HepG2 (cell line): ENCODE results near the gene METRN. TPM values are rescaled to one million over a fixed set of nuclear protein-coding genes. Genes with fewer than 3 reads are reported as not detected.

ENCODE experiments used
- ATAC-seq: fragments of 200-7000 bp; cut with Tn5 transposase; 3 replicates; pipeline ENCODE4 v1.9.1; 2020; ENCODE audit warnings: mild to moderate bottlenecking, moderate library complexity
- BruUV-seq: library from RNA; stranded (reverse); fragments of 400-500 nt; replicated peaks from 2 replicates; lab custom pipeline; 2021; lab: Mats Ljungman, UMichigan
- CTCF ChIA-PET: fragments of 300-600 bp; formaldehyde crosslinking; extraction: SDS; loops from one replicate; lab custom pipeline; 2021; ENCODE audit warnings: low total read pairs, inconsistent platforms, low intra/inter-chr PET ratio; lab: Yijun Ruan, JAX
- POLR2A ChIA-PET: fragments of 350-600 bp; sonication (Branson Sonifier 250); formaldehyde crosslinking; loops from one replicate; lab custom pipeline; 2020; ENCODE audit warnings: antibody characterized with exemption, inconsistent platforms; lab: Yijun Ruan, JAX
- DNase-seq: peaks from one replicate; pipeline ENCODE4 v3.0.0-alpha.2; 2015; ENCODE audit warnings: low spot score
- FAIRE-seq: peaks from 3 replicates; lab custom pipeline; 2011; peaks lifted over from hg19 to GRCh38; lab: Jason Lieb, UNC
- H2AFZ ChIP-seq: one replicate; pipeline ENCODE4 v1.6.1; 2011; ENCODE audit warnings: low read length, inconsistent platforms
- H3K27ac ChIP-seq: fragments of 300-600 bp; 3 replicates; pipeline ENCODE4 v1.8.0; 2011; ENCODE audit warnings: mixed run types, mild to moderate bottlenecking, mixed read lengths, low read length, inconsistent platforms; ENCODE audit not compliant: insufficient read depth; ENCODE audit errors: extremely low read length
- H3K27me3 ChIP-seq, 2 experiments: fragments of 200-600 bp in 1 of 2; 2 replicates in 1 of 2; 3 replicates in 1 of 2; pipeline versions ENCODE4 v1.6.0 to v1.8.0; 2011; ENCODE audit warnings: low read length in 2 of 2, mild to moderate bottlenecking in 2 of 2, moderate library complexity in 2 of 2, inconsistent platforms in 1 of 2; ENCODE audit not compliant: insufficient read depth in 2 of 2, control insufficient read depth in 1 of 2
- H3K36me3 ChIP-seq, 2 experiments: fragments of 200-600 bp in 1 of 2; replicated peaks in 1 of 2; 2 replicates in 1 of 2; 3 replicates in 1 of 2; pipeline versions ENCODE4 v1.5.1 to v1.8.0; 2011; ENCODE audit warnings: low read length in 2 of 2, inconsistent platforms in 1 of 2; ENCODE audit not compliant: insufficient read depth in 2 of 2, control insufficient read depth in 1 of 2
- H3K4me1 ChIP-seq: 2 replicates; pipeline ENCODE4 v1.5.1; 2012; ENCODE audit warnings: low read length, inconsistent platforms; ENCODE audit not compliant: insufficient read depth
- H3K4me2 ChIP-seq: 2 replicates; pipeline ENCODE4 v1.6.0; 2011; ENCODE audit warnings: low read depth, low read length, inconsistent platforms
- H3K4me3 ChIP-seq, 3 experiments: fragments of 200-600 bp in 1 of 3; sonication (generic), shearing (Covaris generic) in 1 of 3; replicated peaks in 1 of 3; 2 replicates each; pipeline ENCODE4 v1.5.1; 2011 to 2016; ENCODE audit warnings: low read length in 3 of 3, inconsistent platforms in 2 of 3, low read depth in 2 of 3, mild to moderate bottlenecking in 2 of 3, control low read depth in 1 of 3, mixed read lengths in 1 of 3; ENCODE audit not compliant: insufficient read depth in 1 of 3
- H3K79me2 ChIP-seq: one replicate; pipeline ENCODE4 v1.6.1; 2011; ENCODE audit warnings: low read length, inconsistent platforms; ENCODE audit not compliant: insufficient read depth
- H3K9ac ChIP-seq: 2 replicates; pipeline ENCODE4 v1.6.0; 2011; ENCODE audit warnings: mild to moderate bottlenecking, low read depth, low read length, inconsistent platforms; ENCODE audit not compliant: insufficient read depth
- H3K9me3 ChIP-seq: 2 replicates; pipeline ENCODE4 v1.5.1; 2012; ENCODE audit warnings: mild to moderate bottlenecking, low read length
- H4K20me1 ChIP-seq: 2 replicates; pipeline ENCODE4 v1.6.0; 2011; ENCODE audit warnings: inconsistent platforms, mild to moderate bottlenecking, low read length, moderate library complexity; ENCODE audit not compliant: insufficient read depth
- BORCS8-MEF2B ChIP-seq: sonication (generic); formaldehyde crosslinking; IDR thresholded peaks from 2 replicates; pipeline ENCODE4 v1.8.0; 2022; ENCODE audit warnings: mild to moderate bottlenecking, missing genetic modification reagents
- CAMTA2 ChIP-seq: sonication (generic); formaldehyde crosslinking; IDR thresholded peaks from 2 replicates; pipeline ENCODE4 v1.4.0; 2020; ENCODE audit warnings: mild to moderate bottlenecking, missing genetic modification reagents, borderline replicate concordance
- FOSL1 ChIP-seq: sonication (generic); formaldehyde crosslinking; IDR thresholded peaks from 2 replicates; pipeline ENCODE4 v1.9.0; 2021; ENCODE audit warnings: missing genetic modification reagents, borderline replicate concordance
- HES4 ChIP-seq: sonication (generic); formaldehyde crosslinking; IDR thresholded peaks from 2 replicates; pipeline ENCODE4 v1.9.0; 2021; ENCODE audit warnings: mild to moderate bottlenecking, missing genetic modification reagents, borderline replicate concordance
- HMG20A ChIP-seq: IDR thresholded peaks from 2 replicates; pipeline ENCODE4 v1.6.1; 2016; ENCODE audit warnings: borderline replicate concordance
- HNRNPL ChIP-seq: fragments of 200-400 bp; formaldehyde crosslinking; IDR thresholded peaks from 2 replicates; pipeline ENCODE4 v1.6.1; 2017; ENCODE audit warnings: mild to moderate bottlenecking, low read depth, low read length
- REPIN1 ChIP-seq: sonication (generic); formaldehyde crosslinking; IDR thresholded peaks from 2 replicates; pipeline ENCODE4 v1.8.0; 2022; ENCODE audit warnings: missing genetic modification reagents, low read depth, mild to moderate bottlenecking, borderline replicate concordance
- ZFX ChIP-seq: sonication (generic); formaldehyde crosslinking; IDR thresholded peaks from 2 replicates; pipeline ENCODE4 v1.4.0; 2020; ENCODE audit warnings: mild to moderate bottlenecking, low read depth, missing genetic modification reagents, moderate library complexity
- ZNF160 ChIP-seq: sonication (generic); formaldehyde crosslinking; IDR thresholded peaks from 2 replicates; pipeline ENCODE4 v1.8.0; 2022; ENCODE audit warnings: mild to moderate bottlenecking, inconsistent platforms, missing genetic modification reagents
- ZNF382 ChIP-seq: sonication (generic); formaldehyde crosslinking; IDR thresholded peaks from 2 replicates; pipeline ENCODE4 v1.5.0; 2020; ENCODE audit warnings: missing genetic modification reagents, mild to moderate bottlenecking, borderline replicate concordance
- ZNF552 ChIP-seq: sonication (generic); formaldehyde crosslinking; IDR thresholded peaks from 2 replicates; pipeline ENCODE4 v1.9.0; 2022; ENCODE audit warnings: missing genetic modification reagents, mild to moderate bottlenecking, borderline replicate concordance
- ZNF598 ChIP-seq: sonication (generic); formaldehyde crosslinking; IDR thresholded peaks from 2 replicates; pipeline ENCODE4 v1.5.1; 2020; ENCODE audit warnings: mild to moderate bottlenecking, missing genetic modification reagents, borderline replicate concordance
- ZNF607 ChIP-seq: sonication (generic); formaldehyde crosslinking; IDR thresholded peaks from 2 replicates; pipeline ENCODE4 v1.5.1; 2020; ENCODE audit warnings: missing genetic modification reagents, mild to moderate bottlenecking, borderline replicate concordance
- WGBS: methylation state at CpG from one replicate; pipeline ENCODE4 v1.1.6; 2017; ENCODE audit warnings: low lambda C conversion rate; 5-methylcytosine and 5-hydroxymethylcytosine counted together
- in situ Hi-C: cut with HindIII; loops from 2 replicates; pipeline ENCODE4 v1.10.0; 2017; ENCODE audit warnings: low pct_unique_long_range_greater_than_20kb; ENCODE audit not compliant: extremely low pct_ligation_motif_present
- intact Hi-C: fragments of 100-400 bp; cut with micrococcal nuclease; formaldehyde crosslinking; loops from one replicate; pipeline ENCODE4 v1.10.0; 2022; ENCODE audit not compliant: unreplicated experiment
- polyA plus RNA-seq, 8 experiments: library from polyadenylated mRNA; depleted of rRNA in 3 of 8; stranded (reverse) in 7 of 8; unstranded in 1 of 8; fragments of >200 nt; fragmentation: Illumina TruSeq in 4 of 8; extraction: Trizol in 4 of 8; gene quantifications; 2 replicates each; pipeline versions ENCODE4 v1.2.1 to v1.2.3, GENCODE V29; 2011 to 2016; ENCODE audit warnings: low read depth in 4 of 8, missing spikeins in 1 of 8, mixed read lengths in 1 of 8; ENCODE audit not compliant: insufficient read depth in 1 of 8
- total RNA-seq, 5 experiments: library from RNA; depleted of rRNA; stranded (reverse); fragments of >200 nt; fragmentation: Illumina TruSeq; extraction: Trizol; gene quantifications; 2 replicates each; pipeline ENCODE4 v1.2.3, GENCODE V29; 2016; ENCODE audit warnings: low read depth in 1 of 5
- TF ChIP-seq, protein P1 (sequence below): sonication (generic); formaldehyde crosslinking; IDR thresholded peaks from 2 replicates; pipeline ENCODE4 v1.4.0; 2020; ENCODE audit warnings: missing genetic modification reagents; ENCODE audit errors: not compliant biosample characterization
- TF ChIP-seq, protein P2 (sequence below): sonication (generic); formaldehyde crosslinking; IDR thresholded peaks from 2 replicates; pipeline ENCODE4 v1.9.0; 2021; ENCODE audit warnings: missing genetic modification reagents, mild to moderate bottlenecking, borderline replicate concordance
- TF ChIP-seq, protein P3 (sequence below): sonication (generic); formaldehyde crosslinking; IDR thresholded peaks from 2 replicates; pipeline ENCODE4 v1.4.0; 2020; ENCODE audit warnings: mild to moderate bottlenecking, missing genetic modification reagents

METRN gene
- total and polyA plus RNA-seq, 2 of the 13 experiments (the other 11 are each of a cell fraction or from before 2014, with no cell fraction given): 25.5 to 46.1 TPM

DNA sequence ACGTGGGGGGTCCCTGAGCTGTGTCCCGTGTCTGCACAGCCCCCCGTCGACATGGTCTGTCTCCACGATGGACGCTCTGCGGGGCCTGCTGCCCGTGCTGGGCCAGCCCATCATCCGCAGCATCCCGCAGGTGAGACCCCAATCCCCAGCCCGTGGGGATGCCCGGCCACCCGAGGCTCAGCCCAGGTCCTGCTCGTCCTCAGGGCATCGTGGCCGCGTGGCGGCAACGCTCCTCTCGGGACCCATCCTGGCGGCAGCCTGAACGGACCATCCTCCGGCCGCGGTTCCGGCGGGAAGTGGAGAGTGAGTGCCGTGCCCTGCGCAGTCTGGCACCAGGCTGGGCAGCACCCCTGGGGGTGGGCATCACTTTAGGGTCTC lies 50.6 kb downstream of the METRN start (continued):
- TF ChIP-seq, protein P1, sequence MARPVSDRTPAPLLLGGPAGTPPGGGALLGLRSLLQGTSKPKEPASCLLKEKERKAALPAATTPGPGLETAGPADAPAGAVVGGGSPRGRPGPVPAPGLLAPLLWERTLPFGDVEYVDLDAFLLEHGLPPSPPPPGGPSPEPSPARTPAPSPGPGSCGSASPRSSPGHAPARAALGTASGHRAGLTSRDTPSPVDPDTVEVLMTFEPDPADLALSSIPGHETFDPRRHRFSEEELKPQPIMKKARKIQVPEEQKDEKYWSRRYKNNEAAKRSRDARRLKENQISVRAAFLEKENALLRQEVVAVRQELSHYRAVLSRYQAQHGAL (CRISPR knock-in tag): no peak
- no peak for TF ChIP-seq HES4

DNA sequence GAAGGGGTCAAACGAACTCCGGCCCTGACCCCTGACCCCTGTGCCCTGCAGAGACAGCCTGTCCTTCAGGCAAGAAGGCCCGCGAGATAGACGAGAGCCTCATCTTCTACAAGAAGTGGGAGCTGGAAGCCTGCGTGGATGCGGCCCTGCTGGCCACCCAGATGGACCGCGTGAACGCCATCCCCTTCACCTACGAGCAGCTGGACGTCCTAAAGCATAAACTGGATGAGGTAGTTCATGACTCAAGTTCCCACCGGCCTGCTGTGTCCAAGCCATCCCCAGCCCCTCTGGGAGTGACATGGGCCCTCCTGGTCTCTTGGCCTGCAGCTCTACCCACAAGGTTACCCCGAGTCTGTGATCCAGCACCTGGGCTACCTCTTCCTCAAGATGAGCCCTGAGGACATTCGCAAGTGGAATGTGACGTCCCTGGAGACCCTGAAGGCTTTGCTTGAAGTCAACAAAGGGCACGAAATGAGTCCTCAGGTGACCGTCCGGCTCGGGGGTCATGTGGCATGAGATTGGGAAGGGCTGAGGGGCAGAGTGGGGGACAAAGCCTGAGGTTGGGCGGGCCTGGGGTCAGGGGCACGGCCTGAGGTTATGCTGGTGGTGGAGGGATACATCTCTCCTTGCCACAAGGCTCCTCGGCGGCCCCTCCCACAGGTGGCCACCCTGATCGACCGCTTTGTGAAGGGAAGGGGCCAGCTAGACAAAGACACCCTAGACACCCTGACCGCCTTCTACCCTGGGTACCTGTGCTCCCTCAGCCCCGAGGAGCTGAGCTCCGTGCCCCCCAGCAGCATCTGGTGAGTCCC lies 51.3 kb downstream of the METRN start:
- Histone ChIP-seq H3K27me3 (peaks cover 0 to 2% of the 10 kb centered on the region in 2 experiments; a peak in 2 of 5 replicates), H3K36me3 (no peaks in the 10 kb centered on the region), H3K4me1 (peaks cover 14% of the 10 kb centered on the region), H4K20me1 (no peaks in the 10 kb centered on the region), H2AFZ (no peak overlapping the region), H3K27ac (no peak overlapping the region), H3K4me3 (no peak overlapping the region), H3K4me2 (no peak overlapping the region), H3K9ac (no peak overlapping the region), H3K79me2 (no peaks in the 10 kb centered on the region), H3K9me3 (no peaks in the 10 kb centered on the region)
- no TSS peak for BruUV-seq
- intact Hi-C loops (no loop called here), in situ Hi-C loops (no loop called here)
- no peak for FAIRE-seq
- POLR2A ChIA-PET: no interaction called here
- no peak for ATAC-seq
- 58% methylated on average over 18 of the region's 29 CpGs for WGBS
- DNase-seq: no peak
- CTCF ChIA-PET: no interaction called here
- TF ChIP-seq ZNF607 (CRISPR knock-in tag): no peak
- no peak for TF ChIP-seq ZNF382 (CRISPR knock-in tag)
- TF ChIP-seq ZNF552 (CRISPR knock-in tag): no peak
- TF ChIP-seq BORCS8-MEF2B (CRISPR knock-in tag): no peak
- TF ChIP-seq, protein P2, sequence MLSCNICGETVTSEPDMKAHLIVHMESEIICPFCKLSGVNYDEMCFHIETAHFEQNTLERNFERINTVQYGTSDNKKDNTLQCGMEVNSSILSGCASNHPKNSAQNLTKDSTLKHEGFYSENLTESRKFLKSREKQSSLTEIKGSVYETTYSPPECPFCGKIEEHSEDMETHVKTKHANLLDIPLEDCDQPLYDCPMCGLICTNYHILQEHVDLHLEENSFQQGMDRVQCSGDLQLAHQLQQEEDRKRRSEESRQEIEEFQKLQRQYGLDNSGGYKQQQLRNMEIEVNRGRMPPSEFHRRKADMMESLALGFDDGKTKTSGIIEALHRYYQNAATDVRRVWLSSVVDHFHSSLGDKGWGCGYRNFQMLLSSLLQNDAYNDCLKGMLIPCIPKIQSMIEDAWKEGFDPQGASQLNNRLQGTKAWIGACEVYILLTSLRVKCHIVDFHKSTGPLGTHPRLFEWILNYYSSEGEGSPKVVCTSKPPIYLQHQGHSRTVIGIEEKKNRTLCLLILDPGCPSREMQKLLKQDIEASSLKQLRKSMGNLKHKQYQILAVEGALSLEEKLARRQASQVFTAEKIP (CRISPR knock-in tag): no peak
- TF ChIP-seq CAMTA2 (CRISPR knock-in tag): no peak
- TF ChIP-seq, protein P3, sequence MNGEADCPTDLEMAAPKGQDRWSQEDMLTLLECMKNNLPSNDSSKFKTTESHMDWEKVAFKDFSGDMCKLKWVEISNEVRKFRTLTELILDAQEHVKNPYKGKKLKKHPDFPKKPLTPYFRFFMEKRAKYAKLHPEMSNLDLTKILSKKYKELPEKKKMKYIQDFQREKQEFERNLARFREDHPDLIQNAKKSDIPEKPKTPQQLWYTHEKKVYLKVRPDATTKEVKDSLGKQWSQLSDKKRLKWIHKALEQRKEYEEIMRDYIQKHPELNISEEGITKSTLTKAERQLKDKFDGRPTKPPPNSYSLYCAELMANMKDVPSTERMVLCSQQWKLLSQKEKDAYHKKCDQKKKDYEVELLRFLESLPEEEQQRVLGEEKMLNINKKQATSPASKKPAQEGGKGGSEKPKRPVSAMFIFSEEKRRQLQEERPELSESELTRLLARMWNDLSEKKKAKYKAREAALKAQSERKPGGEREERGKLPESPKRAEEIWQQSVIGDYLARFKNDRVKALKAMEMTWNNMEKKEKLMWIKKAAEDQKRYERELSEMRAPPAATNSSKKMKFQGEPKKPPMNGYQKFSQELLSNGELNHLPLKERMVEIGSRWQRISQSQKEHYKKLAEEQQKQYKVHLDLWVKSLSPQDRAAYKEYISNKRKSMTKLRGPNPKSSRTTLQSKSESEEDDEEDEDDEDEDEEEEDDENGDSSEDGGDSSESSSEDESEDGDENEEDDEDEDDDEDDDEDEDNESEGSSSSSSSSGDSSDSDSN (CRISPR knock-in tag): no peak
- no peak for TF ChIP-seq ZNF598 (CRISPR knock-in tag)
- TF ChIP-seq HMG20A (CRISPR knock-in tag): no peak
- no peak for TF ChIP-seq ZNF160
- no peak for TF ChIP-seq ZFX
- TF ChIP-seq FOSL1: no peak
- TF ChIP-seq, protein P1 (CRISPR knock-in tag): no peak
- TF ChIP-seq HNRNPL: no peak
- no peak for TF ChIP-seq REPIN1
